CD14-positive monocyte (primary cell): ENCODE data around the gene AREL1. TPM values are rescaled to one million over a fixed set of nuclear protein-coding genes. Genes with fewer than 3 reads are reported as not detected.

Experiments
- DNase-seq, 3 donors: peaks; one replicate each; pipeline ENCODE4 v3.0.0-alpha.2; 2011 to 2022
- H2AFZ ChIP-seq: 2 replicates; pipeline ENCODE4 v1.6.0; 2012; ENCODE audit warnings: mild to moderate bottlenecking, low read depth, low read length, inconsistent platforms; ENCODE audit not compliant: insufficient read depth, poor library complexity, severe bottlenecking
- H3K27ac ChIP-seq, 2 donors: 1 replicate in 1 of 2; 2 replicates in 1 of 2; pipeline ENCODE4 v1.5.1; 2012 to 2013; ENCODE audit warnings: low read length in 2 of 2, control low read depth in 1 of 2, inconsistent platforms in 1 of 2, low read depth in 1 of 2, mild to moderate bottlenecking in 1 of 2
- H3K27me3 ChIP-seq, 2 donors: one replicate each; pipeline versions ENCODE4 v1.6.0 to v1.6.1; 2011 to 2013; ENCODE audit warnings: low read length in 2 of 2; ENCODE audit not compliant: control insufficient read depth in 2 of 2, insufficient read depth in 2 of 2
- H3K36me3 ChIP-seq, 2 donors: replicated peaks in 1 of 2; 1 replicate in 1 of 2; 2 replicates in 1 of 2; pipeline versions ENCODE4 v1.5.1 to v1.6.1; 2012 to 2013; ENCODE audit warnings: low read length in 2 of 2, control low read depth in 1 of 2, inconsistent platforms in 1 of 2, mild to moderate bottlenecking in 1 of 2; ENCODE audit not compliant: insufficient read depth in 2 of 2, control insufficient read depth in 1 of 2
- H3K4me1 ChIP-seq, 2 donors: 1 replicate in 1 of 2; 2 replicates in 1 of 2; pipeline versions ENCODE4 v1.5.1 to v1.6.1; 2012 to 2013; ENCODE audit warnings: low read length in 2 of 2, control low read depth in 1 of 2, inconsistent platforms in 1 of 2, mild to moderate bottlenecking in 1 of 2, moderate library complexity in 1 of 2; ENCODE audit not compliant: insufficient read depth in 2 of 2, control insufficient read depth in 1 of 2
- H3K4me2 ChIP-seq: replicated peaks from 2 replicates; pipeline ENCODE3; 2012; ENCODE audit warnings: low read length, moderate library complexity, mild to moderate bottlenecking; ENCODE audit not compliant: poor library complexity, severe bottlenecking; ENCODE audit errors: extremely low read depth
- H3K4me3 ChIP-seq, 3 experiments: fragments of 200-600 bp in 1 of 3; sonication (generic) in 1 of 3; replicated peaks in 1 of 3; 1 replicate in 2 of 3; 2 replicates in 1 of 3; pipeline ENCODE4 v1.5.1; 2011 to 2013; ENCODE audit warnings: low read length in 3 of 3, mild to moderate bottlenecking in 3 of 3, control low read depth in 2 of 3, low read depth in 2 of 3, inconsistent platforms in 1 of 3, moderate library complexity in 1 of 3
- H3K79me2 ChIP-seq: 2 replicates; pipeline ENCODE4 v1.6.0; 2012; ENCODE audit warnings: mild to moderate bottlenecking, control low read depth, inconsistent platforms, low read length, moderate library complexity; ENCODE audit not compliant: insufficient read depth
- H3K9ac ChIP-seq: 2 replicates; pipeline ENCODE4 v1.6.0; 2017; ENCODE audit warnings: low read length, mild to moderate bottlenecking; ENCODE audit not compliant: insufficient read depth, poor library complexity, severe bottlenecking
- H3K9me3 ChIP-seq, 2 donors: replicated peaks in 1 of 2; 1 replicate in 1 of 2; 2 replicates in 1 of 2; pipeline versions ENCODE4 v1.5.1 to v1.6.1; 2012 to 2013; ENCODE audit warnings: low read length in 2 of 2, control low read depth in 1 of 2; ENCODE audit not compliant: control insufficient read depth in 1 of 2, insufficient read depth in 1 of 2
- H4K20me1 ChIP-seq: 2 replicates; pipeline ENCODE4 v1.6.0; 2012; ENCODE audit warnings: mild to moderate bottlenecking, low read length, control low read depth, moderate library complexity; ENCODE audit not compliant: insufficient read depth
- H3K27ac Mint-ChIP-seq, 7 donors: one replicate each; pipeline ENCODE4 v1.8.0; 2020; ENCODE audit warnings: mild to moderate bottlenecking in 7 of 7, mixed read lengths in 7 of 7, moderate library complexity in 6 of 7, inconsistent platforms in 2 of 7
- H3K27me3 Mint-ChIP-seq, 3 donors: one replicate each; pipeline ENCODE4 v1.8.0; 2021 to 2022; ENCODE audit warnings: low read depth in 3 of 3, mild to moderate bottlenecking in 3 of 3, mixed read lengths in 3 of 3, moderate library complexity in 3 of 3, inconsistent platforms in 1 of 3
- H3K36me3 Mint-ChIP-seq, 2 donors: one replicate each; pipeline ENCODE4 v1.8.0; 2020; ENCODE audit warnings: mixed read lengths in 2 of 2, inconsistent platforms in 1 of 2, mild to moderate bottlenecking in 1 of 2
- H3K4me1 Mint-ChIP-seq: one replicate; pipeline ENCODE4 v1.8.0; 2020; ENCODE audit warnings: mild to moderate bottlenecking, mixed read lengths
- H3K4me3 Mint-ChIP-seq, 2 donors: one replicate each; pipeline ENCODE4 v1.8.0; 2020; ENCODE audit warnings: mild to moderate bottlenecking in 2 of 2, mixed read lengths in 2 of 2, moderate library complexity in 1 of 2
- H3K9me3 Mint-ChIP-seq, 7 donors: one replicate each; pipeline ENCODE4 v1.8.0; 2020 to 2022; ENCODE audit warnings: mixed read lengths in 7 of 7, mild to moderate bottlenecking in 6 of 7, moderate library complexity in 6 of 7, inconsistent platforms in 2 of 7
- CTCF ChIP-seq: fragments of 200-600 bp; IDR thresholded peaks from one replicate; pipeline ENCODE4 v1.8.0; 2022; ENCODE audit warnings: antibody characterized with exemption, mild to moderate bottlenecking
- WGBS: methylation state at CpG from one replicate; pipeline ENCODE4 v1.1.5; 2013; ENCODE audit warnings: missing lambda C conversion rate; ENCODE audit not compliant: insufficient coverage; 5-methylcytosine and 5-hydroxymethylcytosine counted together
- intact Hi-C, 2 donors: fragments of 100-400 bp; cut with micrococcal nuclease; formaldehyde crosslinking; loops; one replicate each; pipeline versions ENCODE4 v1.15.0 to v1.15.1; 2023
- polyA plus RNA-seq, 3 donors: library from polyadenylated mRNA; depleted of rRNA in 1 of 3; unstranded in 2 of 3; stranded (reverse) in 1 of 3; fragments of 300-500 nt in 2 of 3; fragments of >200 nt in 1 of 3; fragmentation: Illumina TruSeq in 2 of 3; gene quantifications; 1 replicate in 2 of 3; 2 replicates in 1 of 3; pipeline ENCODE4 v1.2.3, GENCODE V29; 2012 to 2021

Gene AREL1
- polyA plus RNA-seq, 3 donors: 12.5 to 23.3 (median 20.0) TPM

- Histone ChIP-seq H3K4me3 (no peak overlapping the region), H3K27me3 (no peaks in the 10 kb centered on the region), H3K4me1 (peaks cover 58 to 64% of the 10 kb centered on the region in 2 donors), H3K9me3 (no peaks in the 10 kb centered on the region), H2AFZ (no peak overlapping the region), H3K9ac (no peak overlapping the region), H4K20me1 (no peaks in the 10 kb centered on the region), H3K79me2 (no peaks in the 10 kb centered on the region), H3K4me2 (no peak overlapping the region), H3K27ac (no peak overlapping the region), H3K36me3 (no peaks in the 10 kb centered on the region)
- peak overlapping the region; percentile 28 to 83 for H3K4me3 Mint-ChIP-seq
- TF ChIP-seq CTCF: no peak
- intact Hi-C loops: no loop called here
- no CpG with 5 or more reads among the region's 2 CpGs for WGBS
- H3K27me3 Mint-ChIP-seq: peaks cover 11 to 27% (median 14%) of the 10 kb centered on the region in 3 donors
- peaks cover 0 to 2% (median 0%) of the 10 kb centered on the region in 7 donors for H3K9me3 Mint-ChIP-seq
- DNase-seq: peak in 2 of 3 donors; percentile 57 to 65
- peaks cover 12 to 18% of the 10 kb centered on the region in 2 donors for H3K36me3 Mint-ChIP-seq
- H3K27ac Mint-ChIP-seq: peak overlapping the region in 6 of 7 donors; percentile 16 to 96 (median 77)
- peaks cover 64% of the 10 kb centered on the region for H3K4me1 Mint-ChIP-seq
Observed at GRCh38 chr14:74620497-74620921, 92.4 kb downstream of the AREL1 start.

GRCh38 chr14:74619672-74620131, 93.2 kb downstream of the AREL1 start:
- Histone ChIP-seq H3K27me3 (no peaks in the 10 kb centered on the region), H3K36me3 (no peaks in the 10 kb centered on the region), H3K4me3 (peak overlapping the region in 1 of 3 experiments; percentile 47), H4K20me1 (no peaks in the 10 kb centered on the region), H2AFZ (no peak overlapping the region), H3K9ac (no peak overlapping the region), H3K27ac (peak overlapping the region in 1 of 2 donors; percentile 91), H3K4me1 (peaks cover 67 to 72% of the 10 kb centered on the region in 2 donors), H3K9me3 (no peaks in the 10 kb centered on the region), H3K79me2 (no peaks in the 10 kb centered on the region), H3K4me2 (peak overlapping the region; percentile 8)
- DNase-seq: peak; percentile 63 to 77 (median 66)
- no peak for TF ChIP-seq CTCF
- Mint-ChIP-seq H3K4me3 (peak overlapping the region in 1 of 2 donors; percentile 83), H3K9me3 (peaks cover 0 to 2% (median 0%) of the 10 kb centered on the region in 7 donors), H3K27me3 (peaks cover 10 to 27% (median 11%) of the 10 kb centered on the region in 3 donors), H3K4me1 (peaks cover 72% of the 10 kb centered on the region), H3K36me3 (peaks cover 15 to 18% of the 10 kb centered on the region in 2 donors), H3K27ac (peak overlapping the region; percentile 73 to 98 (median 94))
- 51% methylated on average over 5 of the region's 6 CpGs for WGBS
- intact Hi-C loops: loop anchor here in 1 of 2 donors (2.0 kb wide), 1 partner anchor 93 kb away; the partner anchor contains the start of genes AREL1 and FCF1
